NCI-H524 treated with DMSO at 0.1 percent for 48 hours (cell line): ENCODE data around the gene KCNQ5.

Experiments used
- DNase-seq: peaks from one replicate; lab custom pipeline; 2025; lab: John Stamatoyannopoulos, UW

The KCNQ5 gene

GRCh38 chr6:73058736-73059135, 436.9 kb downstream of the KCNQ5 start:
- DNase-seq = no peak

GRCh38 chr6:73062130-73062529, 440.3 kb downstream of the KCNQ5 start:
- DNase-seq = no peak

DNA sequence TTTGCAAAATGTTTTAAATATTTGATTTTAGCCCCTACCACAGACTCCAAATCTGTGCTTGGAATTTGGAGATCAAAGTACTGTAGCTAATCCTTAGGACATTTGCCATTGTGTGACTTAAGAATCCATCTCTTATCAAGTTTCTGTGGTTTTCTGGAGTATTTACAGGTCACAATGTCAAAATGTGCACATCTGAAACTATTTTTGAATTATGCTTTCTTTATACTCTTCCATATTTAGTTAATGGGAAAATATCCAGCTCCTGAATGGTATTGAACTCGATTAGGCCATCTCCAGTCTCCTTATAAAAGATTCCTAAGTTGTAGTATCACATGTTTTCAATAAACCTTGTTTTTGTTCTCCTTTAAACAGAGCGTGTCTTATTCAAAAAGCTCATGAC, 441.0 kb downstream of the KCNQ5 start:
- DNase-seq = no peak

- no peak for DNase-seq
Measured at GRCh38 chr6:73064266-73064665, 442.4 kb downstream of the KCNQ5 start.

- DNase-seq = no peak
Measured at GRCh38 chr6:73073238-73073637, 451.4 kb downstream of the KCNQ5 start.

DNA sequence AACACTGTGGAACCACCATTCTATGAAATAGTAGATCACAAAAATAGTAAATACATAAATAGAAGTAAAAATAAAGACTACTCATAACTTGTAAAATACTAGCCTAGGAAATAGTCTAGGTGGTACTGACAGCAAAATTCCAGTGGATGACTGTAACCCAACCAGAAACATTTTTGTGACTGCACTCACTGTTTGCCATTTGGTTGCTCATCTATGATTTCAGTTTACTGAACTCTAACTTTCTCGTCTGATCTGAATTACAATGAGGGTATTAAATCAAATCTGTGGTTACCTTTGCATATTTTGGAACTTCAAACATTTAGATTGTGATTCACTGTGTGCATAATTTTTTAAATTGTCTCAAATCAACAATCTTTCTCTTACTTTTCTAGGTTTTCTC, 452.3 kb downstream of the KCNQ5 start:
- DNase-seq = no peak

GRCh38 chr6:73076211-73076954, 454.5 kb downstream of the KCNQ5 start:
- no peak for DNase-seq

DNA sequence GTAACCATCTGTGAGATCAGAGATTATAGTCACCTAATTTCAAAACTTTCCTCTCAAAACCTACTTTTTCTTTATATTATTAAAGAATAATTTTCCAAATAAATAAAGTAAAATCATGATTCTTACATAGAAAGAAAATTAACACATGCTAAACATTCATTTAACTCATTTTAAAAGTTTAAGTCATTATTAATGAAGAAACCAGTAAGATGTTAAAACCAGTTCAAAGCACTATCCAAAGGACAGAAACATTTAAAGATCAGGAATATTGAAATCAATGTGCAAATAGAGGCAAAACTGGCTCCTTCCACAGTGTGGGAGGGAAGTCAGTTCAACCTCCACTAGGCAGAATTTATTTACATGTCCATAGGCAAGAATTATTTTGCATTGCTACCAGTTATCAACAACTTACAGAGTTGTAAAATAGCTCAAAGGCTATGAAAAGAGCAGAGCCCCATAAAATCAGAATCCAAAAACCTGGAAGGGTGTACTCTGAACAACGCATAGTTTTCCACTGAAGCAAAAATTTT, 456.5 kb downstream of the KCNQ5 start:
- no peak for DNase-seq

DNA sequence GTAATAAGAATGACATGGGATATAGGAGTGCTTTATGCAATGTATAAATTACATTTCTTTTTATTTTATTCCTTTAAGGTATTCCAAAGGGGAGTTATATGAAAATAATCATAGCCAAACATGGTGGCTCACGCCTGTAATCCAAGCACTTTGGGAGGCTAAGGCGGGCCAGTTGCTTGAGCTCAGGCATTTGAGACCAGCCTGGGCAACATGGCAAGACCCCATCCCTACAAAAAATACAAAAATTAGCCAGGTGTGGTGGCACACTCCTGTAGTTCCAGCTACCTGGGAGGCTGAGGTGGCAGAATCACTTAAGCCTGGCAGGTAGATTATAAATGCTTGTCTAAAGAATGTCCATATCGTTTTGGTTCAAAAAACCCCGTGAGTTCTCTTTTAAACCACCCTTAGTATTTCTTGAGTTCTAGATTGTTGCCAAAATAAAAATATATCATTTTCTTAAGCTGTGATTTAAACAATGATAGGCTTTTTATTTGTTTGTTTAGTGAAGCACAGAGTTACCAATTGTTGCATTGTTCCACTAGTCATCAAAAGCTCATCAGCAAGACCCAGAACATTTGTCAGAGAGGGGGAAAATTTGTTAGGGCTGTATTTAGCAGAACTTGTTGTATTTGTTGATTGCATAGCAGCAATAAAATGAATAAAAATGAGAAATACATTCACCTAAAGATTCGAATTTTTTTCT, 457.2 kb downstream of the KCNQ5 start:
- DNase-seq = no peak

DNA sequence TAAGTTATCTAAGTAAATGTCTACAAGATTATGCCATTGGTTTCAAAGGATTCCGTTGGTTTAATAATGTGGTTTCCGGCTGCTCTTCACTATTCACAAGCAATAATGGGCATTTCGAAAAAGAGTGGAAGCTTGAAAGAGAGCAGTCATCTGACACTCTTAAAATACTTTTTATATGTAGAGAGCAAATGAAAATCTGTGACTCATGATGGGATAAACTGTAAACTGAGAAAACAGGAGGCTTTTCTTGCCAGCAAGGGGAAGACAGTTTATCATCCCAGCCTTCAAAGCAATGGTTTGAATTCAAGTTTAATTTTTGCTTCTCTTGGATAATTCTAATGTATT, 457.7 kb downstream of the KCNQ5 start:
- DNase-seq = no peak

- no peak for DNase-seq
Measured at GRCh38 chr6:73079978-73080377, 458.1 kb downstream of the KCNQ5 start.

- DNase-seq = no peak
Measured at GRCh38 chr6:73081955-73082354, 460.1 kb downstream of the KCNQ5 start.

- no peak for DNase-seq
Measured at GRCh38 chr6:73083886-73084285, 462.0 kb downstream of the KCNQ5 start.

DNA sequence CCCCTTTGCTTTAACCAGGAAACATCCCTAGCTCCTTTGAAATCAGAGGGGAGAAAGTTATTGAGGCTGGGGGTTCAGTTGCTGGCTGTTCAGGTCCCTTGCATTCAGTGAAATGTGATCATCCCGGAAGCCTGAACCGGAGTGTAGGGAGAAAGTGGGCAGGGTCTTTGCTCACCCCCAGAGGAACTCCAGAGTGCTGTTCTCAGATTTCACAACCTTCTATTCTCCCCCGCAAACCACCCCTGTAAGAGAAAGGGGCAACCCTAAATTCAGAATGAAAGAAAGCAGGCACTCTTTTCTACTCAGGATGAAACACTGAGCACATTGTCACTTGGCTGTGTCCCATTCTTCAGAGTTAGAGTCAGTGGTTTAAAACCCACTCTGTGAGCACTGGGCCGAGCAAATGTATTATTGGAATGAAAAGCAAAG, 463.6 kb downstream of the KCNQ5 start:
- DNase-seq = no peak

DNA sequence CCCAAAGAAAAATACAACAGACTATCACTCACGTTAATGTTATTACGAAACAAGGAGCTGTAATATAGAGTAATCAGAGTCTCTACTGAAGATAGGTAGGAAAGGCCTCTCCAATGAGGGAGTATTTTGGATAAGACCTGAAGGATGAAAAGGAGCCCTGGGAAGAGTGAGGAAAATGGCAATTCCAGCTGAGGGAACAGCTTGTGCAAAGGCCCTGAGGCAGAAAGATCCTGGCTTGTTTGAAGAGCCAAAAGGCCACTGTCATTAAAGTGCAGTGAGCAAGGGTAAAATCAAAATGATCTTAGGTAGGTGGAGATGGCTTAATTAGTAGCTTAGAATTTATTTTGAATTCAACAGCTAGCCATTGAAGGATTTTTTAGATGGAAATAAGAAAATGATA, 464.9 kb downstream of the KCNQ5 start:
- DNase-seq = no peak

DNA sequence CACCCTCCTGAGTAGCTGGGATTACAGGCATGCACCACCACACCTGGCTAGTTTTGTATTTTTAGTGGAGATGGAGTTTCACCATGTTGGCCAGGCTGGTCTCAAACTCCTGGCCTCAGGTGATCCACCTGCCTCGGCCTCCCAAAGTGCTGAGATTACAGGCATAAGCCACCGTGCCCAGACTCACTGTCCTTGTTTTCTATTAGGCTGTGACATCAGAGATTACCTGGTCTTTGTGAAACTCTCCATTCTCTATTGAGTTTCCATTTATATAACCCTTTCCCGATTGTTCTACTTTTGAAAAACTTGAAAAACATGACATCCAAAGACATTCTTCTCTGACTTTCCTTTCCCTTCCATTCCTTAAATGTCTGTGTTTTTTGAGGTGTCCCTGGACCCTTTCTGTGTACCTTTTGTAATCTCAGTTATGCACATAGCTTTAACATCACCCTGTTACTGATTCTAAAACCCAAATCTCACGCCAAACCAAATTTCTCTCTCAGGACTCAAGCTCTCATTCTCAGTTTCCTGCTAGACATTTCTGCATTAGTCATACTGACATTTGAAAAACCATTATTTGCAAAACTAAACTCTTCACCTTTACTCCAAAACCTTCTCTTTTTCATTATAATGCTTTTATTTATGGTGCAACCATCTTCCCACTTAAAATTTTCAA, 466.4 kb downstream of the KCNQ5 start:
- DNase-seq = no peak

DNA sequence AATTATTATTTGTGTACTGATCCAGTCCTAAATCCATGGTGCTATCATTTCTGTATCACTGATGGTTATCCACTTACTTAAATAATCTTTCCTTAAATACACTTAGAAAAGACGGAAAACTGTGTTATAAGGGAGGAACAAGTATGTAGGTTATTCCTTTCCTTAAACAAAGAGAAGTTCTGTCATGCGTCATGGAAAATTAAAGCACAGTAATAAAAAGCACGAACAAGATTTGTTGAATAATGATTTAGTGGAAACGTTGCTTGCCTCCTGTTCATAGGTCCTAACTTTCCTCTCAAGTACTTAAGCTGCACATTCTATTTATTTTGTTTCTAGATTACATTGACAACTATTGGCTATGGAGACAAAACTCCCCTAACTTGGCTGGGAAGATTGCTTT, 483.1 kb downstream of the KCNQ5 start:
- no peak for DNase-seq

DNA sequence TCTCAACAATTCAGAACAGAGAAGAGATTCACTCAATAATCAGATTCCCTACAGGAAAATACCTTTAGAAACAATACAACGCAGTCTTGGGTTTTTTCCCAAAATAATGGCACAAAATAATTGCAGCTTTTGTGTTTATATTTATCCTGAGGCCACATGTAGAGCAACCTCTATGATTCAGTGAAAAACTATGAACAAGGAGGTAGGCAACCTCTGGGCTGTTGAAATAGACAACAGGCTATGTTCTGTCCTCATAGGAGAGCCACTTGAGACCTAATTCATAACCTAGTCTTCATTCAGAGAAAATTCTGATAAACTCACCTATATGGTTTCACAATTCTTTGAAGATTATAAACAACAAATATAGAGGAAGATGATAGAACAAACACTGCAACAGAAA, 485.2 kb downstream of the KCNQ5 start:
- DNase-seq = no peak

DNA sequence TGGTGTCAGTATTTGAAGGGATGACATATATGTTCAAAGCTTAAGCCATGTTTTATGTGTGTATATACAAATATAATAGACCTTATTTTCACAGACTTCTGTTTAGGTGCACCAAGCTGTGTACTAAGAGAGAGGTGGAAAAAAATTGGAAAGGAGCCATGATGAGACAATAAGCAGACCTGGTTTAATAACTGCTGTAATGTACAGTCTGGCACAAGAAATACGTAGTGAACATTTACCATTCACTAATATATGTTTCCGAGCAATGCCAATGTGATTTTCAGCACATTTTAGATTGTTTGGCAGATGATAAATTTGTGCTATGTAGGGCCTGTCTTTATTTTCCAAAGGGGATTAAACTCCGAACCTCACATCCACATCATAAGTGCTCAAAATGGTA, 487.1 kb downstream of the KCNQ5 start:
- DNase-seq = no peak

- no peak for DNase-seq
Measured at GRCh38 chr6:73109659-73110058, 487.8 kb downstream of the KCNQ5 start.

- no peak for DNase-seq
Measured at GRCh38 chr6:73116330-73116729, 494.5 kb downstream of the KCNQ5 start.

GRCh38 chr6:73121421-73121993, 499.6 kb downstream of the KCNQ5 start:
- no peak for DNase-seq
